HG03139 (cell line): ENCODE measurements around the gene MUC12.
"Not testable (repeated sequence)": the region's sequence is repeated elsewhere in the genome, so short reads cannot be mapped to it uniquely, and the experiment has no call there.

Source experiments
- ATAC-seq: cut with Tn5 transposase; IDR thresholded peaks from one replicate; pipeline ENCODE4 v1.9.1; 2021; ENCODE audit not compliant: unreplicated experiment

Gene MUC12

GRCh38 chr7:101058355-101058754 is 89.0 kb downstream of the MUC12 start:
- no peak for ATAC-seq

- no peak for ATAC-seq
Measured at GRCh38 chr7:101059620-101059942, 90.2 kb downstream of the MUC12 start.

- ATAC-seq = no peak
Measured at GRCh38 chr7:101060992-101061391, 91.6 kb downstream of the MUC12 start.

GRCh38 chr7:101064176-101064550 is 94.8 kb downstream of the MUC12 start:
- ATAC-seq = not testable (repeated sequence)

DNA sequence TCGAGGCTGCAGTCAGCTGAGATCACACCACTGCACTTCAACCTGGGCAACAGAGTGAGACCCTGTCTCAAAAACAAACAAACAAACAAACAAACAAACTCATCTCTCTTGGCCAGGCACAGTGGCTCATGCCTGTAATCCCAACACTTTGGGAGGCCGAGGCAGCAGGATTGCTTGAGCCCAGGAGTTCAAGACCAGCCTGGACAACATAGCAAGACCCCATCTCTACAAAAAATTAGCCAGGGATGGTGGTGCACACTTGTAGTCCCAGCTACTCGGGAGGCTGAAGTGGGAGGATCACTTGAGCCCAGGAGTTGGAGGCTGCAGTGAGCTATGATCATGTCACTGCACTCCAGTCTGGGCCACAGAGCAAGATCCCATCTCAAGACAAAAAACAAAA is 95.8 kb downstream of the MUC12 start:
- ATAC-seq = not testable (repeated sequence)

DNA sequence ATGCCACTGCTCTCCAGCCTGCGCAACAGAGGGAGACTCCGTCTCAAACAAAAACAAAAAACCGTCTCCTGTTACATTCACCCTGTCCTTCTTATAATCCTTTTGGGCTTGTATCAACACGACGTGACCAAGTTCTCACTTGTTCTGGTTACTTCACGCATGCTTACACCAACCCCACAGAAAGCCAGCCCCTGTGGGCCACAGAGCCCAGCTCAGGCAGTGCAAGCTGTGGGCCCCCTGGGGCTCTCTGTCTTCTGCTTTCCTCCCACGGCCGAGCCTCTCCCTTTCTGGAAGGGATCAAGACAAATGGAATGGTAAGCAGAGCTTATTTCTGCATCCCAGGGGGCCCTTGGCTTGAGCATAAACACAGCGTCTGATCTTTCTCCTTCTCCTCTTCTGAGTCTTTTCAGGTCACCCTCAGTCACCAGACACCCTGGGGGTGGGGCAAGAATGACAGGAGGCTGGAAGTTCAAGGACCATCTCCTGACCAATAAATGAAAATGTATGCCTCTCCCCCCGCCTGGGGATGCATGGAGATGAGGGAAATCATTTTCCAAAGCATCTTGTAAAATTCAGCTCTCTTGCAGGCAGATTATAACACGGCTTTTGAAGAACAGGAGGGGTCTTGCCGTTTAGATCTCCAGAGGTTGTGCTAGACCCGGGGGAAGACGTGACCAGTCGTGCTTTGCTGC is 96.9 kb downstream of the MUC12 start:
- no peak for ATAC-seq

GRCh38 chr7:101066833-101067177 is 97.4 kb downstream of the MUC12 start:
- ATAC-seq = no peak

- ATAC-seq = no peak
Measured at GRCh38 chr7:101068401-101068800, 99.0 kb downstream of the MUC12 start.
